Esophagus squamous epithelium (tissue), 4 donors: Measurements from ENCODE around the gene GMEB2.

Experiments used
- CTCF ChIP-seq, 6 experiments: fragments of 450-650 bp in 4 of 6; fragments of 200-600 bp in 2 of 6; sonication (generic) in 2 of 6; IDR thresholded peaks; one replicate each; pipeline ENCODE4 v1.5.1; 2016 to 2019; ENCODE audit warnings: antibody characterized with exemption in 6 of 6, mild to moderate bottlenecking in 4 of 6, moderate library complexity in 4 of 6
- POLR2A ChIP-seq, 4 donors: fragments of 450-650 bp; IDR thresholded peaks; one replicate each; pipeline ENCODE4 v1.6.1; 2017; ENCODE audit warnings: antibody characterized with exemption in 4 of 4, mild to moderate bottlenecking in 4 of 4, moderate library complexity in 3 of 4

DNA sequence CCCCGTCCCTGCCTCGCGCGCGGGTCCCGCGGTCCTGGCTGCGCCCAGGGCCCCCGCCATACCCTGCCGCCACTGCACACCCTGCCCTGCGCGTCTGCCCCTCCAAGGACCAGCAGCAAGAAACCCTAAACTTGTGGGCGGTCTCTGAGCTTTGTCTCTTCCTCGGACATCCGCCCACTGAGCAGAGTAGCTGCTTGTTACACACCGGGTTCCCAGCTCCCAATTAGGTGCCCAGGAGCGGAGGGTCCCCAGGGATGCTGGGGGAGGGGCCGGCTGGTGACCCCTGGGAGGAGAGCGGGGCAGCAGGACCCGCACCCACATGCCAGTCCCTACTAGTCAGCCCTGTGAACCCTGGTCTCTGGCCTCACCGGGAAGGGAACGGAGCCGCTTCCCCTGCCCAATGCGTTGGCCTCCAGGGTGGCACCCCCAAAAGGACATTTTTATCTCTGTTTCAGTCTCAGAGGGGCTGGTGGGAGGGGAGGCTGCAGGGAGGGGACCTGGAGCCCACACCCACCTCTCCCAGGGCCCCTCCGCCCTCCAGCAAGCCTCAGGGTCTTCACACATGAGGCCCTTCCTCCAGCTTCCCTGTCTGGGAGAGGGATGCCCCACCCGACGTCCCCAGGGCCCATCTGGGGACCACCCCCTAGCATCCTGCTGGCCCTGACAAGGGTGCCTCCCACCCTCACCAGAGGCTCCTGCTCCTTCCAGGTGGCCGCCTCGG lies 15.8 kb upstream of the GMEB2 start:
- TF ChIP-seq CTCF (IDR thresholded peaks at IDR 0.05) (no peak), POLR2A (IDR thresholded peaks at IDR 0.05) (no peak)
